Measurements from ENCODE around the gene ATP6V1A.
"Not testable (repeated sequence)": the region's sequence is repeated elsewhere in the genome, so short reads cannot be mapped to it uniquely, and the experiment has no call there.

DNA sequence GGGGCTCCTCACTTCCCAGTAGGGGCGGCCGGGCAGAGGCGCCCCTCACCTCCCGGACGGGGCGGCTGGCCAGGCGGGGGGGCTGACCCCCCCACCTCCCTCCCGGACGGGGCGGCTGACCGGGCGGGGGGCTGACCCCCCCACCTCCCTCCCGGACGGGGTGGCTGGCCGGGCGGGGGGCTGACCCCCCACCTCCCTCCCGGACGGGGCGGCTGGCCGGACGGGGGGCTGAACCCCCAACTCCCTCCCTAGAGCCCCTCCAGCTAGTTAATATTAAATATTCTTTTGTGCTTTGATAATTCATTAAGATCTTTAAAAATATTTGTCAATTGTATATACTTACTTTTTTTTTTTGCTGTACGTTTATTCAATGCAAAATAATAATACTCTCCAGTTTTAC is 103.0 kb downstream of the ATP6V1A start:
- TF ChIP-seq POLR2AphosphoS5 (IDR thresholded peaks at IDR 0.05); EZH2 (IDR thresholded peaks at IDR 0.05; ENCODE audit: borderline replicate concordance, insufficient read depth, low read length, poor library complexity, severe bottlenecking); SMC3 (conservative IDR thresholded peaks at IDR 0.05; ENCODE audit: poor library complexity); MXI1 (conservative IDR thresholded peaks at IDR 0.05; ENCODE audit: poor library complexity, severe bottlenecking): not testable (repeated sequence)
- TF ChIP-seq, protein P1, sequence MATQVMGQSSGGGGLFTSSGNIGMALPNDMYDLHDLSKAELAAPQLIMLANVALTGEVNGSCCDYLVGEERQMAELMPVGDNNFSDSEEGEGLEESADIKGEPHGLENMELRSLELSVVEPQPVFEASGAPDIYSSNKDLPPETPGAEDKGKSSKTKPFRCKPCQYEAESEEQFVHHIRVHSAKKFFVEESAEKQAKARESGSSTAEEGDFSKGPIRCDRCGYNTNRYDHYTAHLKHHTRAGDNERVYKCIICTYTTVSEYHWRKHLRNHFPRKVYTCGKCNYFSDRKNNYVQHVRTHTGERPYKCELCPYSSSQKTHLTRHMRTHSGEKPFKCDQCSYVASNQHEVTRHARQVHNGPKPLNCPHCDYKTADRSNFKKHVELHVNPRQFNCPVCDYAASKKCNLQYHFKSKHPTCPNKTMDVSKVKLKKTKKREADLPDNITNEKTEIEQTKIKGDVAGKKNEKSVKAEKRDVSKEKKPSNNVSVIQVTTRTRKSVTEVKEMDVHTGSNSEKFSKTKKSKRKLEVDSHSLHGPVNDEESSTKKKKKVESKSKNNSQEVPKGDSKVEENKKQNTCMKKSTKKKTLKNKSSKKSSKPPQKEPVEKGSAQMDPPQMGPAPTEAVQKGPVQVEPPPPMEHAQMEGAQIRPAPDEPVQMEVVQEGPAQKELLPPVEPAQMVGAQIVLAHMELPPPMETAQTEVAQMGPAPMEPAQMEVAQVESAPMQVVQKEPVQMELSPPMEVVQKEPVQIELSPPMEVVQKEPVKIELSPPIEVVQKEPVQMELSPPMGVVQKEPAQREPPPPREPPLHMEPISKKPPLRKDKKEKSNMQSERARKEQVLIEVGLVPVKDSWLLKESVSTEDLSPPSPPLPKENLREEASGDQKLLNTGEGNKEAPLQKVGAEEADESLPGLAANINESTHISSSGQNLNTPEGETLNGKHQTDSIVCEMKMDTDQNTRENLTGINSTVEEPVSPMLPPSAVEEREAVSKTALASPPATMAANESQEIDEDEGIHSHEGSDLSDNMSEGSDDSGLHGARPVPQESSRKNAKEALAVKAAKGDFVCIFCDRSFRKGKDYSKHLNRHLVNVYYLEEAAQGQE (IDR thresholded peaks at IDR 0.05; ENCODE audit: borderline replicate concordance) = not testable (repeated sequence)
- TF ChIP-seq, protein P2, sequence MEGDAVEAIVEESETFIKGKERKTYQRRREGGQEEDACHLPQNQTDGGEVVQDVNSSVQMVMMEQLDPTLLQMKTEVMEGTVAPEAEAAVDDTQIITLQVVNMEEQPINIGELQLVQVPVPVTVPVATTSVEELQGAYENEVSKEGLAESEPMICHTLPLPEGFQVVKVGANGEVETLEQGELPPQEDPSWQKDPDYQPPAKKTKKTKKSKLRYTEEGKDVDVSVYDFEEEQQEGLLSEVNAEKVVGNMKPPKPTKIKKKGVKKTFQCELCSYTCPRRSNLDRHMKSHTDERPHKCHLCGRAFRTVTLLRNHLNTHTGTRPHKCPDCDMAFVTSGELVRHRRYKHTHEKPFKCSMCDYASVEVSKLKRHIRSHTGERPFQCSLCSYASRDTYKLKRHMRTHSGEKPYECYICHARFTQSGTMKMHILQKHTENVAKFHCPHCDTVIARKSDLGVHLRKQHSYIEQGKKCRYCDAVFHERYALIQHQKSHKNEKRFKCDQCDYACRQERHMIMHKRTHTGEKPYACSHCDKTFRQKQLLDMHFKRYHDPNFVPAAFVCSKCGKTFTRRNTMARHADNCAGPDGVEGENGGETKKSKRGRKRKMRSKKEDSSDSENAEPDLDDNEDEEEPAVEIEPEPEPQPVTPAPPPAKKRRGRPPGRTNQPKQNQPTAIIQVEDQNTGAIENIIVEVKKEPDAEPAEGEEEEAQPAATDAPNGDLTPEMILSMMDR (IDR thresholded peaks at IDR 0.05; ENCODE audit: poor library complexity, severe bottlenecking) = not testable (repeated sequence)

Data from neural cell (in vitro differentiated cells).